NOMO-1 treated with dmso at 0.1 percent for 144 hours (cell line): Measurements from ENCODE around the gene CCDC175.

Experiments
- DNase-seq: peaks from one replicate; lab custom pipeline; 2025; ENCODE audit not compliant: unreplicated experiment; lab: John Stamatoyannopoulos, UW

CCDC175 gene

DNA sequence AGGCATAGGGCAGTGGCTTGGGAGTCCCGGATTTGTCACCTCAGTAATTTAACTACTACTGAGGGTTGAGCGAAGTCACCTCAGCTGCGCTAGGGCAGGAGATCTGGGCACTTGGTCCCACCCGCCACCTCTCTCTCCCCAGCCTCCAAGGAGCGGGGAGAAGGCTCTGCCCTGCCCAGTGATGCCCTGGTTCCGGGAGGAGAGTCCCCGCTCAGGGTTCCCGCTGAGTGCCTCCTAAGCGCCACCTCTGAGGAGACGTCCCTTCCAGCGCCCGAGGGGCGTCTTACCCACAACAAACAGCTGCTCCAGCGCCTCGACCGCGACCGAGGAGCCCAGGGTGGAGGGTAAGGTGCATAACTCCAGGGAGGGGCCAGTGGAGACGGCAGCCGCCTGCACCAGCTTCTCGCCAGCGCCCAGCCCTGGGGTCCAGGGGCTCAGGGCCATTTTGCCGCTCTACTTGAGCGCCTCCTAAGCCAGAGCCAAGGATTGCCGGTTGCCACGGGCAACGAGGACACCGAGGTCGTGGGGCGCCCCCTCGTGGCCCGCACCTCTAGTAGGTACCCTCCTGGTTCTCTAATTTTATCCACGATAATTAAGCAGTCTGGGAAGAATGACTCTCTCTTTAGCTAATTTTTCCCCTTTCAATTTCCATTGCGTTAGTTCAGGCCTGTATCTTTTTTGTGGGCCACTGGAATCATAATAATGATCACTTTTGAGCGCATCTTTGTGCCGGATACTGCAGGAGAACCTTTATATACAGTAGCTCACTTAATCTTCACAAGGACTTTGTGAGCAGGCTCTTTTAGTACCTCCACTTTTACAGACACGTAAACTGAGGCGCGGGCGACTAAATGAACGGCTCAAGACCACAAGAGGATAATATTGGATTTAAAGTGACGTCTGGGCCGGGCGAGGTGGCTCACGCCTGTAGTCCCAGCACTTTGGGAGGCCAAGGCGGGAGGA lies at the start of gene CCDC175:
TSS of gene CCDC175 (minus strand) at position 481 of the 963 bp plus-strand sequence. CDS start at position 444, 37 bp downstream.
- DNase-seq = peak; percentile 65

DNA sequence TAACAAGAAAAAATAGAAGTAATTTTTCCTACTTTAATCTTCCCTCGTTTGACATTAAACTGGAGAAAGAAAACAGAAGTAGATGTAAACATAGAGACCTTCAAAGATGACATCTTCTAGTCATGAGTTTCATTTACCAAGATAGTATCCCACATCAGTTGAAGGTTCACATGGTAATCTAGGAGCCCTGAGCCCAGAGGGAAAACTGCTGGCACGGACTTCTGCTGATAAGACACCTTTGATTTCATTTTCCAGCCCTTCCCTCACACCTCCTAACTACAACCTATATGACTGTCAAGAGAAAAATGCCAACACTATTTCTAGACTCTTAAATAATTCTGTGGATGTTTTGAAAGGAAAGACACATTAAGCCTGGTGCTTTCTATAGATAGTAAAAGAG lies 46.0 kb upstream of the CCDC175 start:
- no peak for DNase-seq

DNA sequence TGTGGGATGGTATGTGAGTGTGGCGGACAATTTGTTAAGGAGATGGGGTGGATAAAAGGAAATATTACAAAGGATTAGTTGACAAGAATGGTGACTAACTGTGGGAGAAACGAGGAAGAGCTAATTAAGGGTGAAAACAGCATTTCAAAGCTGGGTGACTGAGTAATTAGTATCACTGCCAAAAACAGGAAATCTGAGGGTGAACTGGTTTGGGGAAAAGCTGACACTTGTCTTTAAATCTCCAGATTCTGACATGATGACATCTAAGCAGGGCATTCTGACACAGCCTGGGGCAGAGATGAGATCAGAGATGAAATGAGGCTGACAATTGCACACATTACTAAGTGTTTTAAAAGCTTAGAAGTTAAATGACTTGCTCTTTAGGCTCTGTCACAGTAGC lies 42.4 kb upstream of the CCDC175 start:
- DNase-seq = no peak

- DNase-seq = no peak
These were observed 24.4 kb upstream of the CCDC175 start for GRCh38 chr14:59601056-59601455.

GRCh38 chr14:59600211-59600945 lies 23.8 kb upstream of the CCDC175 start:
- DNase-seq = no peak

- DNase-seq = no peak
These were observed 18.5 kb upstream of the CCDC175 start for GRCh38 chr14:59595071-59595470.

DNA sequence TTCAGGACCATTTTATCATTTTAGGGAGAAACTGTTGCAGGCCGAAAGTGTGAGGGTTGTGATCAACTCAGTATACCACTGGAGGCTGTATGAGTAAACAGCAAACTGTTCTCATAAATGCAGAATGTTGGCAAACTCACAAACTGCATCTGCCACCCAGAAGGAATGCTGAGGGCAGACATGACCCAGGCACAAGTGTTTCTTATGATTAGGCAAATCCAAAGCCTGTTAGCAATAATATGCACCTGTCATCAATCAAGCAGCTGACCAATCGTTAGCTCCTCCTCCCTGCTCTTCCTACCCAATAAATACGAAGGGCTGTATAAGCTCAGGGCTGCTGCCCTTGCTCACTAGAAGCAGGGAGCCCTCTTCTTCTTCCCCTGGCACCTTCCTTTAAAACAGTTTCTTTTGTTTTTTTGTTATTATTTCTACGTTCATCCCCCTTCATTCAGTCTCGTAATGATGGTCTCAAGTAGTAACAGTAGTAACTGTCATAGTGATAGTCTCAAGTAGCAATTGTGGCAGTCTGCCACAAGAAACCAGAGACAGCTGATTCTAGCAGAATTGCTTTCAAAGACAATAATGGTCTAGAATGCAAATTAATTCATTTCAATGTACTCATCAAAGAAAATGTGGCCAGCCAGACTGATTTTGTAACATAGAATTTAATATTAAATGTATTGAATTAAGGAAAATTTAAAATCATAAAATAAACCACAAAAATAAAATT lies 15.2 kb upstream of the CCDC175 start:
- no peak for DNase-seq

DNA sequence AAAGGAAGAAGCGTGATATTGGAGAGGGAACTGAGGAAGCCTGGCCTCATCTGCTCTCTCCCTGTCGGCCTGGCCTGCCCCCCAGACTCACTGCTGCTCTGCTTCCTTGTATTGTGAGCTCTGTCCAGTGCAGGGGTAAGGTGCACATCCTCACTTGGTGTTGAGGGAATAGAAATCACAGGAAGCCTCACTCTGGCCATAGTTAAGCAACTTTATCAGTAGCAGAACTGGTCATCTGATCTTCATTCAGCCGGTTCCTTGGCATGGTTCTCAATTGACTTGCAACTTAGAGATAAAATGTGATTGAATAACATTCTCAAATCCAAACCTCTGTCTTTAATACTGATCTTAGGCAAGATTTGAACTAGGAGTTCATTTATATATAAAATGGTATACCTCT lies 11.5 kb upstream of the CCDC175 start:
- DNase-seq = no peak

DNA sequence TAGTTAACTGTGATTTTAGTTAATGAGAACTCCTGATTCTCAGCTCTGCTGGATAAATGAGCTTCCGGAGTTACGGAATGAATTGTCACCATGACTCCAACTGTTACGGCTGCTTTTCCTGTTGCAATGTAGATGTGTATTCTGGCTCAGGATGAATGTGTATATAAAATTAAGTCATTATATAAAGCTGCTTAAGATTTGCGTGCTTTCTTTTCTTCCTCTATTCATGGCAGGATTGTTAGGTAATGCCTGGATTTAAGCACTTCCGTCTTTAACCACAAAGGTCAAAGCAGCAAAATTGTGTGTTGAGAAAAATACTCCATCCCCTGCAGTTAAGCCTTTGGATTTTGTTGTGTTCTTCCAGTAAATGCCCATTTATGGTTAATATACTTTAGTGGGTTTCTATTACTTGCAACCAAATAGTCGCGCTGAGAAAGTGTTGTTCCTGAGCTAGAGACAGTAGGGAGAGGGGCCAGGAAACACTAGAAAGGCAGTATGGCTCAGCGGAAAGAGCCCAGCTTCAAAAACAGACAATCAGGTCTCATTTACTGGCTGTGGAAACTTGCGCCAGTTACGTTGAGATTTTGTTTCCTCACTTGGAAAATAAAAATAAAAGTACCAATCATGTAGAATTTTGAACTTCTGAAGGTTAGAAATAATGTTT lies 9.4 kb upstream of the CCDC175 start:
- peak; percentile 59 for DNase-seq

GRCh38 chr14:59583755-59584154 lies 7.1 kb upstream of the CCDC175 start:
- no peak for DNase-seq

DNA sequence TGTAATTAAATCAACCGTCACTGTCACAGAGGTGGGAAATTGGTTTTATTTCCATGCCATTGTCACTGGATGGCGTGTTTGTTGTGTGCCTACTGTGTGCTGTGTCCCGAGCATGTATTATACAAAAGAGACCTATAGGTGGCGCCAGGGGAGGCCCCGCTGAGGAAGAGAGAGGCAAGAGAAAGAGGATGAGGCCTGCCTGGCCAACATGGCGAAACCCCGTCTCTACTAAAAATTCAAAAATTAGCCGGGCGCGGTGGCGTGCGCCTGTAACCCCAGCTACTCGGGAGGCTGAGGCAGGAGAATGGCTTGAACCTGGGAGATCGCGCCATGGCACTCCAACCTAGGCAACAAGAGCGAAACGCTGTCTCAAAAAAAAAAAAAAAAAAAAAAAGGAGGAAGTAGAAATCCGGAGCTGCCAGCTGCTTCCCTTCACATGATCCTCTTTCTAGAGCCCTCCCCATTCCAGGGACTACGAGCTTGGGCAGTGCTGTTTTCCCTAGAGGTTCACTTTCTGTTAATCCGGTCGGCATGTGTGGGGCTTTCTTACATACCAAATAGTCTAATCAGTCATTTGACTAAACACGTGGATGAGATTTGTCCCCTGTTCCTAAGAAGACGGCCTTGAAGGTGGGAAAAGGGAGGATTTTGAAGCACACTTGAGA lies 6.4 kb upstream of the CCDC175 start:
- no peak for DNase-seq

- no peak for DNase-seq
These were observed 5.5 kb upstream of the CCDC175 start for GRCh38 chr14:59582161-59582560.

GRCh38 chr14:59580911-59581310 lies 4.3 kb upstream of the CCDC175 start:
- DNase-seq = no peak

DNA sequence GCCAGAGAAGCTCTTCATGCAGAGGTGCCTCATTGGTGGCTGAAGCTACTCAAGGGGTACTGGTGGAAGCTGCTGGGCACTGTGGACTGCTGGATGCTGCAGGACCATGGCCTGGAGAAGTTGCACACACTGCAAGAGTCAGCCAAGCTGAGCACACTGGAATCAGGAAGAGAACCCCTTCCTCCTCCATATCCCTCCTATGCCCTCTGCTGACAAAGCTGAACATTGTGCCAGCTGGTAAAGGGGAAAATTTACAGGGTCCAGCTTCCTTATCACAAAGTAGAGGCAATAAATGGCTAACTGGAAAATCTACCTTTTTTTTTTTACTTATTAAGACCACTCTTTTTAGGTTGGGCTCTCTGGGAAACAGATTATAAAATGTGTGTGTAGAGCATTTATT lies 6.5 kb downstream of the CCDC175 start:
- no peak for DNase-seq

DNA sequence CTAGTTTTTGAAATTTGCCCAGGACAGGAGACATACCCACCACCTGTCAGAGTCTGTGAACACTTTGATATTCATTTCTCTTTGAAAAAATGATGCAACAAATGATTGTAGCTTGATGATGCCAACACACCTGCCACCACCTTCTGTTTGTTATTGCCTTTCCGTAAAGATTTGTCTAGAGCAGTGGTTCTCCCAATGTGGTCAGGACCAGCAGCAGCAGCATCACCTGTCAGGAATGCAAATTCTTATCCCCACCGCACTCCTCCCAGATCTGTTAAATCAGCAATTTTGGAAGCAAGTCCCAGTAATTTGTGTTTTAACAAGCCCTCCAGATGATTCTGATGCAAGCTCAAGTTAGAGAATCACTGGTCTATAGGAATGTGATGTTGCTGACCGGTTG lies 9.9 kb downstream of the CCDC175 start:
- no peak for DNase-seq

DNA sequence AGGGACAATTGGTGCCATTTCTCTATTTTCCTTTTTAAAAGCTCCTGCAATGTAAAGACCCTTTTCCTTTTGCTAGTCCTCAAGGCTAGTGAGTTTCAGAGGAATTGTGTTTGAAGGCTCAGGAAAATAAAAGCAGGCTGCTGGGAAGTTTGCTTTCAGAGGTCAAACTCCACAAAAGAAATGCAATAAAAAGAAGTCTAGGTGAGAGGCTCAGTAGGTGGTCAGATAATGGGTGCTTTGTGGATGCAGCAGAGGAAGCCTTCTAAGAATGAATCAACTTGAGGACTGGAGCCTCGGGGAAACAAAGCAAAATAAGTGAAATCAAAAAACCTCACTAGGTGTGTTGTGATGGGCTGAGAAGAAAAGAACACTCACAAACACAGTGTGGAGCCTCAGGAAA lies 10.3 kb downstream of the CCDC175 start:
- DNase-seq = no peak

- no peak for DNase-seq
These were observed 11.5 kb downstream of the CCDC175 start for GRCh38 chr14:59565087-59565486.

DNA sequence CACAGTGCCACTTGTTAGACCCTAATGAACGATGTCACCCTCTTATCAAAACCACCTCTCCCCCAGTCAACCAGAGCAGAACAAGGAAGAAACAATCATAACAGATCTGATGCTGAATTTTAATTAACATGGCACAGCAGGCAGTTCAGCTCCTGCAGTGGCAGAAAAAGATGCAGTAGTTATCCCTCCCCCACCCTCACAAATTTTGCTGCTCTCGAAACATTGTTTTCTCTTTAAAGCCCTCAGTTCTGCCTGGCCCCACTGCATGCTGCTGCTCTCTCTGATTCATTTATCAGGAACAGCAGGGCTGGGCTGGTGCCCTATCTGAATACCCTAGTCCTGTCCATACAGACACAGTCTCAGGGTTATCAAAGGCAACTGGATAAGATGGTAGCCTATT lies 12.2 kb downstream of the CCDC175 start:
- no peak for DNase-seq

DNA sequence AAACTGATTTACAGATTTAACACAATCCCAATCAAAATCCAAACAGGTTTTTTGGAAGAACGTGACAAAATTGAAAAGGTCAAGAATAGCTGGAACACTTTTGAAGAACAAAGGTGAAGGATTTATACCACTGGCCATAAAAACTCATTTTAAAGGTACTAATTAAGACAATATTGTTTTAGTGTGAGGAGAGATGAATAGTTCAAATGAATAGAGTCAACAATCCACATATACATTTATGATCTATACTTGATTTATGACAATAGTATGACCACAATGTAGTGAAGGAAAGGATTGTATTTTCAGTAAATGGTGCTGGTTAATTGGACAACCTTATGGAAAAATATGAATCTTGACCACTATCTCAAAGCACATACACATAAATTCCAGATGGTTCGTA lies 29.3 kb downstream of the CCDC175 start:
- no peak for DNase-seq

DNA sequence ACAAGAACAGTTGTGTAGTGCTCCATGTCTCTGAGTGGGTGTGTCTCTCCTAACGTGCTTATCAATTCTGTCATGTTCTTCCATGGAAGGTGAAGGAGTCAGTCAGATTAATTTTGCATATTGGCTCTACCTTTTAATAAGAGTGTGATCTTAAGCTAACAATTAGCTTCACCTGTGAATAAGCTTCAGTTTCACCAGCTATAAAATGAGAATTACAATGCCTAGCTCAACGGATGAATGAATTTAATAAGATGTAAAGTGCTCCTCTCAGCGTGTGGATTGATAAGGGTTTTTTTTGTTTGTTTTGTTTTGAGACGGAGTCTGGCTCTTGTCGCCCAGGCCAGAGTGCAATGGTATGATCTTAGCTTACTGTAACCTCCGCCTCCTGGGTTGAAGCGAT lies 32.7 kb downstream of the CCDC175 start:
- no peak for DNase-seq
